SU-DHL-6 (cell line): ENCODE measurements around the gene SLC13A1.

ENCODE experiments used
- H2AFZ ChIP-seq: fragments of 200-600 bp; sonication (generic); 2 replicates; pipeline ENCODE4 v1.6.1; 2014; ENCODE audit warnings: low read depth, mild to moderate bottlenecking, moderate library complexity, mixed read lengths, antibody characterized with exemption, low read length; ENCODE audit not compliant: severe bottlenecking
- H3F3A ChIP-seq: fragments of 200-600 bp; shearing (Covaris generic); 2 replicates; pipeline ENCODE4 v1.6.0; 2016; ENCODE audit warnings: antibody characterized with exemption, mild to moderate bottlenecking; ENCODE audit not compliant: insufficient read depth
- H3K27ac ChIP-seq: fragments of 200-600 bp; sonication (generic); 2 replicates; pipeline ENCODE4 v1.5.1; 2016; ENCODE audit warnings: low read depth, mild to moderate bottlenecking, low read length, moderate library complexity, mixed read lengths
- H3K27me3 ChIP-seq: fragments of 200-600 bp; sonication (generic), shearing (Covaris generic); 2 replicates; pipeline ENCODE4 v1.6.0; 2014; ENCODE audit warnings: mild to moderate bottlenecking, low read length
- H3K36me3 ChIP-seq: fragments of 200-600 bp; sonication (generic); 2 replicates; pipeline ENCODE4 v1.6.1; 2014; ENCODE audit warnings: mild to moderate bottlenecking, low read length, mixed read lengths
- H3K4me2 ChIP-seq: fragments of 300-600, 200-600 bp; shearing (Covaris generic), sonication (generic); 2 replicates; pipeline ENCODE4 v1.6.0; 2014; ENCODE audit warnings: low read length, low read depth, mild to moderate bottlenecking; ENCODE audit not compliant: poor library complexity, severe bottlenecking
- H3K4me3 ChIP-seq: fragments of 200-600 bp; sonication (generic); 2 replicates; pipeline ENCODE4 v1.5.1; 2014; ENCODE audit warnings: antibody characterized with exemption, low read length, mild to moderate bottlenecking, mixed read lengths; ENCODE audit not compliant: insufficient read depth, poor library complexity, severe bottlenecking
- H3K79me2 ChIP-seq: fragments of 200-600 bp; sonication (generic); 2 replicates; pipeline ENCODE4 v1.6.1; 2014; ENCODE audit warnings: mild to moderate bottlenecking, low read length, moderate library complexity; ENCODE audit not compliant: insufficient read depth
- H3K9ac ChIP-seq: fragments of 200-600 bp; sonication (generic); 2 replicates; pipeline ENCODE4 v1.7.0; 2014; ENCODE audit warnings: mild to moderate bottlenecking, low read length
- H3K9me2 ChIP-seq: fragments of 200-600 bp; sonication (generic); replicated peaks from 2 replicates; pipeline ENCODE4 v1.6.1; 2014; ENCODE audit warnings: low read length; ENCODE audit not compliant: insufficient read depth
- H3K9me3 ChIP-seq: fragments of 200-600 bp; sonication (generic); 2 replicates; pipeline ENCODE4 v1.6.1; 2014; ENCODE audit warnings: low read length, mixed read lengths; ENCODE audit not compliant: insufficient read depth
- H4K20me1 ChIP-seq: fragments of 200-600 bp; sonication (generic); 2 replicates; pipeline ENCODE4 v1.6.1; 2014; ENCODE audit warnings: low read depth, mild to moderate bottlenecking, antibody characterized with exemption, low read length, moderate library complexity, mixed read lengths
- CTCF ChIP-seq: fragments of 200-600 bp; sonication (generic); IDR thresholded peaks from one replicate; pipeline ENCODE4 v1.5.1; 2017; ENCODE audit warnings: antibody characterized with exemption, mild to moderate bottlenecking, low read length, moderate library complexity; ENCODE audit not compliant: insufficient read depth, poor library complexity, severe bottlenecking
- EZH2phosphoT487 ChIP-seq: fragments of 200-600 bp; sonication (generic), shearing (Covaris generic); conservative IDR thresholded peaks from 2 replicates; pipeline ENCODE4 v1.6.1; 2018; ENCODE audit warnings: mild to moderate bottlenecking, antibody characterized with exemption, low read length, moderate library complexity, mixed read lengths

SLC13A1 gene

GRCh38 chr7:123183431-123183830 is 16.3 kb downstream of the SLC13A1 start:
- Histone ChIP-seq H3K4me2 (no peak overlapping the region), H3K36me3 (no peaks in the 10 kb centered on the region), H4K20me1 (no peaks in the 10 kb centered on the region), H3F3A (no peaks in the 10 kb centered on the region), H3K27ac (no peak overlapping the region), H3K4me3 (no peak overlapping the region), H2AFZ (no peak overlapping the region), H3K9me2 (no peaks in the 10 kb centered on the region), H3K79me2 (no peaks in the 10 kb centered on the region), H3K9me3 (no peaks in the 10 kb centered on the region), H3K27me3 (no peaks in the 10 kb centered on the region), H3K9ac (no peak overlapping the region)
- no peak for TF ChIP-seq EZH2phosphoT487
- no peak for TF ChIP-seq CTCF

- H3K79me2 ChIP-seq: no peaks in the 10 kb centered on the region
- no peaks in the 10 kb centered on the region for H3K36me3 ChIP-seq
- no peaks in the 10 kb centered on the region for H3K9me2 ChIP-seq
- H3K27ac ChIP-seq: no peak overlapping the region
- no peak overlapping the region for H3K9ac ChIP-seq
- H3K9me3 ChIP-seq: no peaks in the 10 kb centered on the region
- H3K4me3 ChIP-seq: no peak overlapping the region
- H3F3A ChIP-seq: no peaks in the 10 kb centered on the region
- no peak overlapping the region for H3K4me2 ChIP-seq
- TF ChIP-seq CTCF (no peak), EZH2phosphoT487 (no peak)
- no peaks in the 10 kb centered on the region for H4K20me1 ChIP-seq
- no peaks in the 10 kb centered on the region for H3K27me3 ChIP-seq
- H2AFZ ChIP-seq: no peak overlapping the region
These were observed 22.3 kb downstream of the SLC13A1 start for GRCh38 chr7:123177442-123177841.

- Histone ChIP-seq H3K9ac (no peak overlapping the region), H2AFZ (no peak overlapping the region), H3K4me2 (no peak overlapping the region)
These were observed 29.2 kb downstream of the SLC13A1 start for GRCh38 chr7:123170333-123171246.

More at GRCh38 chr7:123170333-123171246, 29.2 kb downstream of the SLC13A1 start:
- Histone ChIP-seq H3K36me3 (no peaks in the 10 kb centered on the region), H3K79me2 (no peaks in the 10 kb centered on the region), H3K27me3 (no peaks in the 10 kb centered on the region), H3F3A (no peaks in the 10 kb centered on the region), H3K4me3 (no peak overlapping the region), H3K27ac (no peak overlapping the region), H3K9me3 (no peaks in the 10 kb centered on the region), H4K20me1 (no peaks in the 10 kb centered on the region), H3K9me2 (no peaks in the 10 kb centered on the region)
- TF ChIP-seq EZH2phosphoT487: no peak
- TF ChIP-seq CTCF: no peak
